GM12878 (cell line): ENCODE measurements around the gene HIVEP1. TPM values are rescaled to one million over a fixed set of nuclear protein-coding genes. Genes with fewer than 3 reads are reported as not detected.

ENCODE experiments used
- ATF7 ChIP-seq: fragments of 450-650 bp; IDR thresholded peaks from 2 replicates; pipeline ENCODE4 v1.6.1; 2016; ENCODE audit warnings: low read depth, mild to moderate bottlenecking
- BRCA1 ChIP-seq: IDR thresholded peaks from 2 replicates; pipeline ENCODE4 v1.6.1; 2011; ENCODE audit warnings: low read depth, low read length, improper control_type of control experiment
- CEBPB ChIP-seq, 2 experiments: fragments of 150-350 bp in 1 of 2; IDR thresholded peaks; 2 replicates each; pipeline ENCODE4 v1.6.1; 2012 to 2014; ENCODE audit warnings: low read depth in 2 of 2, low read length in 2 of 2, borderline replicate concordance in 1 of 2, inconsistent platforms in 1 of 2
- CHD2 ChIP-seq: IDR thresholded peaks from 2 replicates; pipeline ENCODE4 v1.6.1; 2011; ENCODE audit warnings: low read depth, low read length, improper control_type of control experiment, borderline replicate concordance
- FOXM1 ChIP-seq: IDR thresholded peaks from 2 replicates; pipeline ENCODE4 v1.6.1; 2012; ENCODE audit warnings: low read depth, mild to moderate bottlenecking, inconsistent platforms, low read length, moderate library complexity
- HCFC1 ChIP-seq: fragments of 150-350 bp; IDR thresholded peaks from 2 replicates; pipeline ENCODE4 v1.6.1; 2014; ENCODE audit warnings: low read length
- JUND ChIP-seq: IDR thresholded peaks from 2 replicates; pipeline ENCODE4 v1.6.1; 2012; ENCODE audit warnings: low read depth, mild to moderate bottlenecking, low read length, improper control_type of control experiment, moderate library complexity
- KDM1A ChIP-seq: fragments of 200-600 bp; sonication (generic); IDR thresholded peaks from 2 replicates; pipeline ENCODE4 v1.6.1; 2016; ENCODE audit warnings: borderline replicate concordance
- MLLT1 ChIP-seq: fragments of 450-650 bp; IDR thresholded peaks from 2 replicates; pipeline ENCODE4 v1.6.1; 2016; ENCODE audit warnings: mild to moderate bottlenecking
- MYB ChIP-seq: fragments of 150-350 bp; IDR thresholded peaks from 2 replicates; pipeline ENCODE4 v1.6.1; 2014; ENCODE audit warnings: mild to moderate bottlenecking, low read depth, low read length, borderline replicate concordance
- NR2C1 ChIP-seq: fragments of 450-650 bp; IDR thresholded peaks from 2 replicates; pipeline ENCODE4 v1.6.1; 2017; ENCODE audit warnings: antibody characterized with exemption, mild to moderate bottlenecking, moderate library complexity
- PKNOX1 ChIP-seq: fragments of 450-650 bp; IDR thresholded peaks from 2 replicates; pipeline ENCODE4 v1.6.1; 2016; ENCODE audit warnings: mild to moderate bottlenecking
- POU2F2 ChIP-seq: IDR thresholded peaks from 3 replicates; pipeline ENCODE4 v1.6.1; 2011; ENCODE audit warnings: low read depth, mild to moderate bottlenecking, low read length, borderline replicate concordance
- RELB ChIP-seq: fragments of 450-650 bp; IDR thresholded peaks from 2 replicates; pipeline ENCODE4 v1.6.1; 2017; ENCODE audit warnings: low read depth, mild to moderate bottlenecking, moderate library complexity
- SUZ12 ChIP-seq: fragments of 200-600 bp; sonication (generic); IDR thresholded peaks from one replicate; pipeline ENCODE4 v1.6.1; 2018; ENCODE audit warnings: antibody characterized with exemption, mild to moderate bottlenecking; ENCODE audit not compliant: unreplicated experiment
- TCF12 ChIP-seq: IDR thresholded peaks from 2 replicates; pipeline ENCODE4 v1.6.1; 2011; ENCODE audit warnings: low read depth, mild to moderate bottlenecking, low read length
- ZNF217 ChIP-seq: fragments of 450-650 bp; IDR thresholded peaks from 2 replicates; pipeline ENCODE4 v1.6.1; 2017; ENCODE audit warnings: antibody characterized with exemption, mild to moderate bottlenecking
- ZNF274 ChIP-seq: IDR thresholded peaks from one replicate; pipeline ENCODE4 v1.8.0; 2011; ENCODE audit not compliant: insufficient read length, insufficient read depth
- polyA plus RNA-seq, 11 experiments: library from polyadenylated mRNA; depleted of rRNA in 4 of 11; unstranded in 6 of 11; stranded (reverse) in 5 of 11; fragments of >200 nt; fragmentation: Nextera tagmentation in 4 of 11; fragmentation: Illumina TruSeq in 1 of 11; extraction: Ambion mirVana in 4 of 11; extraction: Trizol in 1 of 11; gene quantifications; 1 replicate in 1 of 11; 2 replicates in 10 of 11; pipeline versions ENCODE4 v1.2.1 to v1.2.3, GENCODE V29; 2011 to 2016; ENCODE audit warnings: inconsistent platforms in 2 of 11, missing spikeins in 2 of 11, low read depth in 1 of 11
- total RNA-seq, 4 experiments: library from RNA; depleted of rRNA in 3 of 4; stranded (reverse); fragments of >200 nt in 3 of 4; fragmentation: Illumina TruSeq in 1 of 4; extraction: Trizol in 1 of 4; gene quantifications; 2 replicates each; pipeline versions ENCODE4 v1.2.1 to v1.2.3, GENCODE V29; 2013 to 2021
- TF ChIP-seq, protein P1 (sequence below): fragments of 450-650 bp; IDR thresholded peaks from 2 replicates; pipeline ENCODE4 v1.6.1; 2018; ENCODE audit warnings: borderline replicate concordance, mild to moderate bottlenecking; ENCODE audit not compliant: partially characterized antibody
- TF ChIP-seq, protein P2 (sequence below): fragments of 450-650 bp; IDR thresholded peaks from 2 replicates; pipeline ENCODE4 v1.6.1; 2018; ENCODE audit warnings: mild to moderate bottlenecking, low read depth, moderate library complexity; ENCODE audit not compliant: partially characterized antibody

HIVEP1 gene
- total and polyA plus RNA-seq, 10 of the 15 experiments (the other 5 are each of a cell fraction or from before 2014, with no cell fraction given), result 4.3 to 37.5 (median 21.6) TPM

GRCh38 chr6:12065321-12066140 lies 53.4 kb downstream of the HIVEP1 start (continued):
- TF ChIP-seq, protein P1, sequence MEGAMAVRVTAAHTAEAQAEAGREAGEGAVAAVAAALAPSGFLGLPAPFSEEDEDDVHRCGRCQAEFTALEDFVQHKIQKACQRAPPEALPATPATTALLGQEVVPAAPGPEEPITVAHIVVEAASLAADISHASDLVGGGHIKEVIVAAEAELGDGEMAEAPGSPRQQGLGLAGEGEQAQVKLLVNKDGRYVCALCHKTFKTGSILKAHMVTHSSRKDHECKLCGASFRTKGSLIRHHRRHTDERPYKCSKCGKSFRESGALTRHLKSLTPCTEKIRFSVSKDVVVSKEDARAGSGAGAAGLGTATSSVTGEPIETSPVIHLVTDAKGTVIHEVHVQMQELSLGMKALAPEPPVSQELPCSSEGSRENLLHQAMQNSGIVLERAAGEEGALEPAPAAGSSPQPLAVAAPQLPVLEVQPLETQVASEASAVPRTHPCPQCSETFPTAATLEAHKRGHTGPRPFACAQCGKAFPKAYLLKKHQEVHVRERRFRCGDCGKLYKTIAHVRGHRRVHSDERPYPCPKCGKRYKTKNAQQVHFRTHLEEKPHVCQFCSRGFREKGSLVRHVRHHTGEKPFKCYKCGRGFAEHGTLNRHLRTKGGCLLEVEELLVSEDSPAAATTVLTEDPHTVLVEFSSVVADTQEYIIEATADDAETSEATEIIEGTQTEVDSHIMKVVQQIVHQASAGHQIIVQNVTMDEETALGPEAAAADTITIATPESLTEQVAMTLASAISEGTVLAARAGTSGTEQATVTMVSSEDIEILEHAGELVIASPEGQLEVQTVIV, result no peak
- TF ChIP-seq CHD2 (no peak; the same call in 1 of the 2 replicates), ZNF217 (no peak), RELB (peak; percentile 52; the same call in 1 of the 2 replicates), BRCA1 (no peak), JUND (no peak), TCF12 (no peak), MYB (no peak), ZNF274 (no peak), PKNOX1 (no peak), CEBPB (IDR thresholded peaks at IDR 0.05; ENCODE audit: borderline replicate concordance in 1 of 2, low read depth in 2 of 2, low read length in 2 of 2) (0 out of 4 replicates have a peak, but pooled peaks of 1 of the 2 experiments have one; percentile 13), SUZ12 (no peak), NR2C1 (no peak), POU2F2 (peak; percentile 75; the same call in 1 of the 3 replicates), MLLT1 (peak; percentile 93), ATF7 (peak; percentile 64; the same call in 1 of the 2 replicates), FOXM1 (no peak), KDM1A (no peak), HCFC1 (no peak)
- TF ChIP-seq, protein P2, sequence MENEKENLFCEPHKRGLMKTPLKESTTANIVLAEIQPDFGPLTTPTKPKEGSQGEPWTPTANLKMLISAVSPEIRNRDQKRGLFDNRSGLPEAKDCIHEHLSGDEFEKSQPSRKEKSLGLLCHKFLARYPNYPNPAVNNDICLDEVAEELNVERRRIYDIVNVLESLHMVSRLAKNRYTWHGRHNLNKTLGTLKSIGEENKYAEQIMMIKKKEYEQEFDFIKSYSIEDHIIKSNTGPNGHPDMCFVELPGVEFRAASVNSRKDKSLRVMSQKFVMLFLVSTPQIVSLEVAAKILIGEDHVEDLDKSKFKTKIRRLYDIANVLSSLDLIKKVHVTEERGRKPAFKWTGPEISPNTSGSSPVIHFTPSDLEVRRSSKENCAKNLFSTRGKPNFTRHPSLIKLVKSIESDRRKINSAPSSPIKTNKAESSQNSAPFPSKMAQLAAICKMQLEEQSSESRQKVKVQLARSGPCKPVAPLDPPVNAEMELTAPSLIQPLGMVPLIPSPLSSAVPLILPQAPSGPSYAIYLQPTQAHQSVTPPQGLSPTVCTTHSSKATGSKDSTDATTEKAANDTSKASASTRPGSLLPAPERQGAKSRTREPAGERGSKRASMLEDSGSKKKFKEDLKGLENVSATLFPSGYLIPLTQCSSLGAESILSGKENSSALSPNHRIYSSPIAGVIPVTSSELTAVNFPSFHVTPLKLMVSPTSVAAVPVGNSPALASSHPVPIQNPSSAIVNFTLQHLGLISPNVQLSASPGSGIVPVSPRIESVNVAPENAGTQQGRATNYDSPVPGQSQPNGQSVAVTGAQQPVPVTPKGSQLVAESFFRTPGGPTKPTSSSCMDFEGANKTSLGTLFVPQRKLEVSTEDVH, result no peak
